Endothelial cell of umbilical vein (primary cell): ENCODE data around the gene GABPB2. TPM values are rescaled to one million over a fixed set of nuclear protein-coding genes. Genes with fewer than 3 reads are reported as not detected.

Source experiments
- BruUV-seq: library from RNA; stranded (reverse); fragments of 400-500 nt; replicated peaks from 2 replicates; lab custom pipeline; 2021; lab: Mats Ljungman, UMichigan
- CTCF ChIA-PET: fragments of 300-600, 350-600 bp; sonication (Branson Sonifier 250); formaldehyde crosslinking; loops from one replicate; lab custom pipeline; 2021; ENCODE audit warnings: antibody characterized with exemption, inconsistent platforms; lab: Charles Lee
- POLR2A ChIA-PET: fragments of 300-600, 350-600 bp; sonication (Branson Sonifier 250); formaldehyde crosslinking; loops from one replicate; lab custom pipeline; 2021; ENCODE audit warnings: antibody characterized with exemption, inconsistent platforms; lab: Charles Lee
- DNase-seq: peaks from one replicate; pipeline ENCODE4 v3.0.0-alpha.2; 2011; ENCODE audit warnings: low read depth, low spot score
- FAIRE-seq: peaks from 2 replicates; lab custom pipeline; 2011; peaks lifted over from hg19 to GRCh38; lab: Jason Lieb, UNC
- H2AFZ ChIP-seq: 2 replicates; pipeline ENCODE4 v1.6.0; 2012; ENCODE audit warnings: low read depth, low read length, control low read depth, inconsistent platforms
- H3K27ac ChIP-seq: 2 replicates; pipeline ENCODE4 v1.5.1; 2011; ENCODE audit warnings: low read depth, mild to moderate bottlenecking, control low read depth, low read length, moderate library complexity; ENCODE audit not compliant: insufficient read depth
- H3K27me3 ChIP-seq, 2 experiments: 2 replicates each; pipeline versions ENCODE4 v1.6.0 to v1.6.1; 2011; ENCODE audit warnings: low read length in 2 of 2, mixed read lengths in 1 of 2; ENCODE audit not compliant: control insufficient read depth in 2 of 2, insufficient read depth in 2 of 2
- H3K36me3 ChIP-seq, 2 experiments: 2 replicates in 1 of 2; 3 replicates in 1 of 2; pipeline ENCODE4 v1.5.1; 2011; ENCODE audit warnings: low read length in 2 of 2, mild to moderate bottlenecking in 1 of 2, moderate library complexity in 1 of 2; ENCODE audit not compliant: control insufficient read depth in 2 of 2, insufficient read depth in 2 of 2; ENCODE audit errors: extremely low read depth in 1 of 2
- H3K4me1 ChIP-seq: 3 replicates; pipeline ENCODE4 v1.5.1; 2011; ENCODE audit warnings: mild to moderate bottlenecking, low read length; ENCODE audit not compliant: control insufficient read depth, insufficient read depth; ENCODE audit errors: extremely low read depth
- H3K4me2 ChIP-seq: 2 replicates; pipeline ENCODE4 v1.6.1; 2011; ENCODE audit warnings: low read length, control low read depth, mixed read lengths; ENCODE audit not compliant: insufficient read depth
- H3K4me3 ChIP-seq, 3 experiments: fragments of 200-600 bp in 1 of 3; sonication (generic), shearing (Covaris generic) in 1 of 3; replicated peaks in 1 of 3; 2 replicates each; pipeline ENCODE4 v1.5.1; 2011 to 2016; ENCODE audit warnings: control low read depth in 3 of 3, low read length in 3 of 3, mild to moderate bottlenecking in 2 of 3, inconsistent platforms in 1 of 3, low read depth in 1 of 3, moderate library complexity in 1 of 3; ENCODE audit not compliant: insufficient read depth in 1 of 3
- H3K79me2 ChIP-seq: 2 replicates; pipeline ENCODE4 v1.6.0; 2012; ENCODE audit warnings: low read length, inconsistent platforms; ENCODE audit not compliant: control insufficient read depth, insufficient read depth
- H3K9ac ChIP-seq: replicated peaks from 2 replicates; pipeline ENCODE3; 2011; ENCODE audit warnings: low read length, control low read depth; ENCODE audit not compliant: insufficient read depth; ENCODE audit errors: extremely low read depth
- H3K9me1 ChIP-seq: replicated peaks from 3 replicates; pipeline ENCODE4 v1.6.0; 2011; ENCODE audit warnings: mild to moderate bottlenecking, low read length; ENCODE audit not compliant: control insufficient read depth, insufficient read depth; ENCODE audit errors: extremely low read depth
- H3K9me3 ChIP-seq: replicated peaks from 2 replicates; pipeline ENCODE4 v1.5.1; 2012; ENCODE audit warnings: low read length, inconsistent platforms; ENCODE audit not compliant: control insufficient read depth, insufficient read depth
- H4K20me1 ChIP-seq: replicated peaks from 2 replicates; pipeline ENCODE3; 2011; ENCODE audit warnings: mild to moderate bottlenecking, low read length; ENCODE audit not compliant: control insufficient read depth, insufficient read depth; ENCODE audit errors: extremely low read depth
- EZH2 ChIP-seq: IDR thresholded peaks from 2 replicates; pipeline ENCODE4 v1.6.1; 2012; ENCODE audit warnings: borderline replicate concordance, low read depth, mild to moderate bottlenecking, moderate library complexity, low read length, inconsistent platforms; ENCODE audit not compliant: severe bottlenecking
- FOS ChIP-seq: IDR thresholded peaks from 2 replicates; pipeline ENCODE4 v1.6.1; 2011; ENCODE audit warnings: mild to moderate bottlenecking, low read length, moderate library complexity, borderline replicate concordance; ENCODE audit not compliant: insufficient read depth
- GATA2 ChIP-seq: IDR thresholded peaks from 2 replicates; pipeline ENCODE4 v1.7.0; 2011; ENCODE audit warnings: low read depth, mild to moderate bottlenecking, moderate library complexity, mixed read lengths, low read length; ENCODE audit not compliant: insufficient read length, insufficient read depth
- JUN ChIP-seq: IDR thresholded peaks from 2 replicates; pipeline ENCODE4 v1.6.1; 2011; ENCODE audit warnings: borderline replicate concordance, low read depth; ENCODE audit not compliant: insufficient read length, insufficient read depth
- MYC ChIP-seq: IDR thresholded peaks from one replicate; pipeline ENCODE4 v1.6.1; 2011; ENCODE audit warnings: mild to moderate bottlenecking, low read depth, low read length
- POLR2A ChIP-seq: IDR thresholded peaks from 2 replicates; pipeline ENCODE4 v1.6.1; 2012; ENCODE audit warnings: low read depth, mild to moderate bottlenecking, control low read depth, low read length
- POLR2AphosphoS5 ChIP-seq: IDR thresholded peaks from 2 replicates; pipeline ENCODE4 v1.6.1; 2012; ENCODE audit warnings: low read depth, mild to moderate bottlenecking, control low read depth, low read length, moderate library complexity; ENCODE audit not compliant: insufficient read depth
- dilution Hi-C: fragments of 300-500 bp; cut with MboI; formaldehyde crosslinking; loops from one replicate; pipeline ENCODE4 v1.15.0; 2019; ENCODE audit warnings: low sequenced_read_pairs; ENCODE audit not compliant: extremely low pct_ligation_motif_present
- intact Hi-C: fragments of 100-400 bp; cut with micrococcal nuclease; formaldehyde crosslinking; loops from one replicate; pipeline ENCODE4 v1.10.0; 2022
- polyA plus RNA-seq, 4 experiments: library from polyadenylated mRNA; depleted of rRNA in 3 of 4; stranded (reverse) in 3 of 4; unstranded in 1 of 4; fragments of >200 nt; gene quantifications; 2 replicates each; pipeline versions ENCODE4 v1.2.1 to v1.2.3, GENCODE V29; 2011 to 2012; ENCODE audit warnings: missing spikeins in 1 of 4
- total RNA-seq: library from RNA; stranded (reverse); gene quantifications from 2 replicates; pipeline ENCODE4 v1.2.3, GENCODE V29; 2021
- TF ChIP-seq, protein P1 (sequence below), 2 donors: IDR thresholded peaks; 1 replicate in 1 of 2; 2 replicates in 1 of 2; pipeline ENCODE4 v1.5.1; 2011; ENCODE audit warnings: low read length in 2 of 2, mild to moderate bottlenecking in 2 of 2, moderate library complexity in 2 of 2, control low read depth in 1 of 2, inconsistent platforms in 1 of 2, low read depth in 1 of 2; ENCODE audit not compliant: insufficient read depth in 1 of 2; ENCODE audit errors: extremely low read depth in 1 of 2
- TF ChIP-seq, protein P2 (sequence below): IDR thresholded peaks from 2 replicates; pipeline ENCODE4 v1.6.1; 2011; ENCODE audit not compliant: insufficient read depth, insufficient read length

GABPB2 gene
- total and polyA plus RNA-seq, 2 donors (not counting 3 experiments of a cell fraction or from before 2014, with no cell fraction given), result 2.6 to 4.3 TPM

DNA sequence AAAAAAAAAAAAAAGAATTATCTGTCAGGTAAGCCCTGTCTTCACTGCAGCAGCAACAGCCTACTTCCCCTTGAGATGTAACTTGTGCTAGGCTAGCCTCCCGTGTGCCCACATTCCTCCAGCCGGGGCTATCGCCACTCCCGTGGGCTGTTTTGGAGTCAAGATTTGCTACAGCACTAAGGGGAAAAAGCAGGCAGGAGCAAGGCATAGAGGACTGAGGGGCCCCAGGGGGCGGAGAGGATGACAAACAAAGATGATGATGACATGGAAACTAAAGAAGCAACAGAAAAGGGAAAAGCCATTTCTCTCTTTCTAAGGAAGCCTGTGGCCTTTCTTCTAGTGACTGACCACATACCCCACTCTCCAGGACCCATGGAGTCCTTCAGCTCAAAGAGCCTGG lies 87.8 kb downstream of the GABPB2 start:
- H3K4me1 ChIP-seq, result peaks cover 18% of the 10 kb centered on the region
- no peaks in the 10 kb centered on the region for H3K9me3 ChIP-seq
- no peak for FAIRE-seq
- H3K4me2 ChIP-seq, result no peak overlapping the region
- POLR2A ChIA-PET, result interaction anchor here (0.6 kb wide), 1 partner anchor 58 kb away, joined by 3 read pairs; no protein-coding TSS in a partner anchor
- no peak for DNase-seq
- no peaks in the 10 kb centered on the region for H3K9me1 ChIP-seq
- intact Hi-C loops (no loop called here), dilution Hi-C loops (no loop called here)
- no peak overlapping the region for H2AFZ ChIP-seq
- H3K79me2 ChIP-seq, result no peaks in the 10 kb centered on the region
- no peak overlapping the region for H3K27ac ChIP-seq
- no peaks in the 10 kb centered on the region for H4K20me1 ChIP-seq
- H3K4me3 ChIP-seq, result no peak overlapping the region
- H3K36me3 ChIP-seq, result peaks cover 2 to 16% of the 10 kb centered on the region in 2 experiments
- TF ChIP-seq MYC (no peak), POLR2AphosphoS5 (no peak), POLR2A (no peak), EZH2 (no peak), JUN (no peak), FOS (no peak), GATA2 (no peak)
- TF ChIP-seq, protein P1, sequence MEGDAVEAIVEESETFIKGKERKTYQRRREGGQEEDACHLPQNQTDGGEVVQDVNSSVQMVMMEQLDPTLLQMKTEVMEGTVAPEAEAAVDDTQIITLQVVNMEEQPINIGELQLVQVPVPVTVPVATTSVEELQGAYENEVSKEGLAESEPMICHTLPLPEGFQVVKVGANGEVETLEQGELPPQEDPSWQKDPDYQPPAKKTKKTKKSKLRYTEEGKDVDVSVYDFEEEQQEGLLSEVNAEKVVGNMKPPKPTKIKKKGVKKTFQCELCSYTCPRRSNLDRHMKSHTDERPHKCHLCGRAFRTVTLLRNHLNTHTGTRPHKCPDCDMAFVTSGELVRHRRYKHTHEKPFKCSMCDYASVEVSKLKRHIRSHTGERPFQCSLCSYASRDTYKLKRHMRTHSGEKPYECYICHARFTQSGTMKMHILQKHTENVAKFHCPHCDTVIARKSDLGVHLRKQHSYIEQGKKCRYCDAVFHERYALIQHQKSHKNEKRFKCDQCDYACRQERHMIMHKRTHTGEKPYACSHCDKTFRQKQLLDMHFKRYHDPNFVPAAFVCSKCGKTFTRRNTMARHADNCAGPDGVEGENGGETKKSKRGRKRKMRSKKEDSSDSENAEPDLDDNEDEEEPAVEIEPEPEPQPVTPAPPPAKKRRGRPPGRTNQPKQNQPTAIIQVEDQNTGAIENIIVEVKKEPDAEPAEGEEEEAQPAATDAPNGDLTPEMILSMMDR (IDR thresholded peaks at IDR 0.05; ENCODE audit: extremely low read depth in 1 of 2, insufficient read depth in 1 of 2, low read depth in 1 of 2, low read length in 2 of 2), result no peak
- TF ChIP-seq, protein P2, sequence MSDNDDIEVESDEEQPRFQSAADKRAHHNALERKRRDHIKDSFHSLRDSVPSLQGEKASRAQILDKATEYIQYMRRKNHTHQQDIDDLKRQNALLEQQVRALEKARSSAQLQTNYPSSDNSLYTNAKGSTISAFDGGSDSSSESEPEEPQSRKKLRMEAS, result no peak
- no peak overlapping the region for H3K9ac ChIP-seq
- CTCF ChIA-PET, result interaction anchor here (1.1 to 11.7 kb wide), 4 partner anchors 57 to 134 kb away, joined by 3 to 623 read pairs (median 6); partner anchors contain the start of gene GABPB2
- no TSS peak for BruUV-seq
- no peaks in the 10 kb centered on the region for H3K27me3 ChIP-seq
